Measurements from ENCODE around the gene PIAS4.

PIAS4 gene

GRCh38 chr19:4066176-4066606 lies 58.7 kb downstream of the PIAS4 start:
- Histone ChIP-seq H3K27ac (ENCODE audit: poor library complexity, severe bottlenecking) (peak overlapping the region; percentile 90), H3K9me3 (ENCODE audit: severe bottlenecking) (no peaks in the 10 kb centered on the region), H3K4me1 (ENCODE audit: insufficient read depth, poor library complexity, severe bottlenecking) (no peaks in the 10 kb centered on the region), H3K4me3 (ENCODE audit: severe bottlenecking) (peak overlapping the region; percentile 98), H3K36me3 (ENCODE audit: low read depth) (peaks cover 11% of the 10 kb centered on the region), H3K27me3 (ENCODE audit: insufficient read depth, poor library complexity, severe bottlenecking) (no peaks in the 10 kb centered on the region)
- no peak for ATAC-seq (ENCODE audit: low read depth)
- TF ChIP-seq CTCF (IDR thresholded peaks at IDR 0.05; ENCODE audit: poor library complexity, severe bottlenecking) = no peak
- peak; percentile 59 for DNase-seq (ENCODE audit: low spot score)

- TF ChIP-seq CTCF (IDR thresholded peaks at IDR 0.05; ENCODE audit: poor library complexity, severe bottlenecking) = no peak
- peak; percentile 77 for DNase-seq (ENCODE audit: low spot score)
- peak within 1 kb of the TSS; percentile 90 for H3K27ac ChIP-seq (ENCODE audit: poor library complexity, severe bottlenecking)
Measured at GRCh38 chr19:4066682-4067395, 59.3 kb downstream of the PIAS4 start, which contains the start of gene ZBTB7A. Gene ZBTB7A, minus strand, starts transcription at chr19:4066899. Its CDS starts 11,667 bp downstream, at chr19:4055232.

GRCh38 chr19:4067396-4068046 lies 60.0 kb downstream of the PIAS4 start:
- no peak for DNase-seq (ENCODE audit: low spot score)
- Histone ChIP-seq H3K9me3 (ENCODE audit: severe bottlenecking) (no peaks in the 10 kb centered on the region), H3K27ac (ENCODE audit: poor library complexity, severe bottlenecking) (peak overlapping the region; percentile 90), H3K4me3 (ENCODE audit: severe bottlenecking) (peak overlapping the region; percentile 98), H3K4me1 (ENCODE audit: insufficient read depth, poor library complexity, severe bottlenecking) (no peaks in the 10 kb centered on the region), H3K36me3 (ENCODE audit: low read depth) (peaks cover 11% of the 10 kb centered on the region), H3K27me3 (ENCODE audit: insufficient read depth, poor library complexity, severe bottlenecking) (no peaks in the 10 kb centered on the region)
- no peak for ATAC-seq (ENCODE audit: low read depth)
- TF ChIP-seq CTCF (IDR thresholded peaks at IDR 0.05; ENCODE audit: poor library complexity, severe bottlenecking) = no peak

More at GRCh38 chr19:4066682-4067395, 59.3 kb downstream of the PIAS4 start, which contains the start of gene ZBTB7A:
- H3K36me3 ChIP-seq (ENCODE audit: low read depth) = peaks cover 11% of the 10 kb centered on the region
- H3K9me3 ChIP-seq (ENCODE audit: severe bottlenecking) = no peaks in the 10 kb centered on the region
- peak within 1 kb of the TSS; percentile 98 for H3K4me3 ChIP-seq (ENCODE audit: severe bottlenecking)
- no peaks in the 10 kb centered on the region for H3K4me1 ChIP-seq (ENCODE audit: insufficient read depth, poor library complexity, severe bottlenecking)
- peak; percentile 43 for ATAC-seq (ENCODE audit: low read depth)
- no peaks in the 10 kb centered on the region for H3K27me3 ChIP-seq (ENCODE audit: insufficient read depth, poor library complexity, severe bottlenecking)

- ATAC-seq (ENCODE audit: low read depth) = no peak
- H3K27me3 ChIP-seq (ENCODE audit: insufficient read depth, poor library complexity, severe bottlenecking) = no peaks in the 10 kb centered on the region
- H3K27ac ChIP-seq (ENCODE audit: poor library complexity, severe bottlenecking) = no peak overlapping the region
- no peak for TF ChIP-seq CTCF (IDR thresholded peaks at IDR 0.05; ENCODE audit: poor library complexity, severe bottlenecking)
- H3K9me3 ChIP-seq (ENCODE audit: severe bottlenecking) = no peaks in the 10 kb centered on the region
- peak overlapping the region; percentile 98 for H3K4me3 ChIP-seq (ENCODE audit: severe bottlenecking)
- no peaks in the 10 kb centered on the region for H3K4me1 ChIP-seq (ENCODE audit: insufficient read depth, poor library complexity, severe bottlenecking)
- DNase-seq (ENCODE audit: low spot score) = no peak
- peaks cover 6% of the 10 kb centered on the region for H3K36me3 ChIP-seq (ENCODE audit: low read depth)
Measured at GRCh38 chr19:4068047-4068966, 60.8 kb downstream of the PIAS4 start.

Data from RWPE2 (cell line).